Erythroblast (primary cell): ENCODE measurements around the gene COX6B1.
"Not testable (repeated sequence)": the region's sequence is repeated elsewhere in the genome, so short reads cannot be mapped to it uniquely, and the experiment has no call there.

ENCODE experiments used
- DNase-seq, 2 experiments: peaks; one replicate each; lab custom pipeline; 2025; lab: John Stamatoyannopoulos, UW
- GATA1 ChIP-seq: IDR thresholded peaks from 2 replicates; pipeline ENCODE4 v1.6.1; 2011; ENCODE audit warnings: low read depth, mild to moderate bottlenecking, control low read depth, low read length, moderate library complexity
- POLR2A ChIP-seq: IDR thresholded peaks from 2 replicates; pipeline ENCODE4 v1.6.1; 2011; ENCODE audit warnings: mild to moderate bottlenecking, low read length

COX6B1 gene

GRCh38 chr19:35642798-35643254 is 5.3 kb upstream of the COX6B1 start:
- no peak for DNase-seq
- TF ChIP-seq GATA1 (no peak), POLR2A (no peak)

GRCh38 chr19:35643255-35644205 is 4.6 kb upstream of the COX6B1 start:
- TF ChIP-seq POLR2A (peak; percentile 84), GATA1 (no peak)
- peak; percentile 92 to 93 for DNase-seq

GRCh38 chr19:35644206-35644986 is 3.7 kb upstream of the COX6B1 start:
- TF ChIP-seq GATA1 (no peak), POLR2A (peak; percentile 31)
- peak; percentile 97 to 98 for DNase-seq

GRCh38 chr19:35644987-35645679 is 3.0 kb upstream of the COX6B1 start:
- TF ChIP-seq GATA1: no peak
- TF ChIP-seq POLR2A: no peak
- DNase-seq: peak; percentile 69 to 78

GRCh38 chr19:35645680-35646511 is 2.2 kb upstream of the COX6B1 start:
- TF ChIP-seq GATA1 (no peak), POLR2A (no peak)
- DNase-seq: no peak

GRCh38 chr19:35650581-35650980 is 2.5 kb downstream of the COX6B1 start:
- TF ChIP-seq POLR2A: no peak

GRCh38 chr19:35654828-35655227 is 6.7 kb downstream of the COX6B1 start:
- DNase-seq: not testable (repeated sequence)

More at GRCh38 chr19:35650581-35650980, 2.5 kb downstream of the COX6B1 start:
- no peak for DNase-seq

- no peak for DNase-seq
- TF ChIP-seq POLR2A (no peak), GATA1 (no peak)
Measured at GRCh38 chr19:35655600-35655999, 7.5 kb downstream of the COX6B1 start.

- TF ChIP-seq GATA1: no peak
- TF ChIP-seq POLR2A: no peak
- DNase-seq: no peak
Measured at GRCh38 chr19:35656700-35657099, 8.6 kb downstream of the COX6B1 start.

GRCh38 chr19:35657904-35658700 is 10.0 kb downstream of the COX6B1 start:
- no peak for DNase-seq
- TF ChIP-seq POLR2A (no peak), GATA1 (no peak)

GRCh38 chr19:35661995-35662340 is 13.8 kb downstream of the COX6B1 start:
- DNase-seq: no peak
- TF ChIP-seq POLR2A (no peak), GATA1 (no peak)

- DNase-seq: no peak
- TF ChIP-seq GATA1: no peak
- no peak for TF ChIP-seq POLR2A
Measured at GRCh38 chr19:35663981-35664380, 15.9 kb downstream of the COX6B1 start.

GRCh38 chr19:35665157-35665556 is 17.0 kb downstream of the COX6B1 start:
- DNase-seq: no peak
- TF ChIP-seq GATA1: no peak
- TF ChIP-seq POLR2A: no peak
